WTC11 (cell line): ENCODE data around the gene ILF2. TPM values are rescaled to one million over a fixed set of nuclear protein-coding genes. Genes with fewer than 3 reads are reported as not detected.

Experiments
- AR ChIP-seq: fragments of 250-450 bp; sonication (Bioruptor Pico); IDR thresholded peaks from 2 replicates; pipeline ENCODE4 v1.9.0; 2021; ENCODE audit warnings: mild to moderate bottlenecking
- ARID4B ChIP-seq: sonication (generic); formaldehyde crosslinking; IDR thresholded peaks from 2 replicates; pipeline ENCODE4 v1.8.0; 2023; ENCODE audit warnings: missing genetic modification reagents, mild to moderate bottlenecking, borderline replicate concordance
- ATF1 ChIP-seq: sonication (generic); formaldehyde crosslinking; IDR thresholded peaks from 2 replicates; pipeline ENCODE4 v1.8.1; 2023; ENCODE audit warnings: mild to moderate bottlenecking, moderate library complexity, missing genetic modification reagents
- ATF3 ChIP-seq: sonication (generic); formaldehyde crosslinking; conservative IDR thresholded peaks from 2 replicates; pipeline ENCODE4 v1.8.1; 2022; ENCODE audit warnings: mild to moderate bottlenecking, missing genetic modification reagents
- CBFB ChIP-seq: sonication (generic); formaldehyde crosslinking; IDR thresholded peaks from 2 replicates; pipeline ENCODE4 v1.8.1; 2022; ENCODE audit warnings: mild to moderate bottlenecking, low read depth, missing genetic modification reagents
- E2F5 ChIP-seq: sonication (generic); formaldehyde crosslinking; IDR thresholded peaks from 2 replicates; pipeline ENCODE4 v1.8.1; 2022; ENCODE audit warnings: mild to moderate bottlenecking, moderate library complexity, missing genetic modification reagents
- ETV6 ChIP-seq: sonication (generic); formaldehyde crosslinking; IDR thresholded peaks from 2 replicates; pipeline ENCODE4 v1.8.1; 2022; ENCODE audit warnings: mild to moderate bottlenecking, missing genetic modification reagents
- FOXJ3 ChIP-seq: sonication (generic); formaldehyde crosslinking; IDR thresholded peaks from 2 replicates; pipeline ENCODE4 v1.9.0; 2021; ENCODE audit warnings: missing genetic modification reagents, mild to moderate bottlenecking, borderline replicate concordance
- FOXP1 ChIP-seq: sonication (generic); formaldehyde crosslinking; IDR thresholded peaks from 2 replicates; pipeline ENCODE4 v1.8.0; 2022; ENCODE audit warnings: missing genetic modification reagents, mild to moderate bottlenecking, moderate library complexity, borderline replicate concordance
- HMGA2 ChIP-seq: fragments of 250-450 bp; sonication (Bioruptor Pico); IDR thresholded peaks from 2 replicates; pipeline ENCODE4 v1.4.0; 2021; ENCODE audit warnings: mild to moderate bottlenecking, moderate library complexity
- MXD4 ChIP-seq: fragments of 250-450 bp; sonication (Bioruptor Pico); IDR thresholded peaks from 2 replicates; pipeline ENCODE4 v1.8.0; 2021; ENCODE audit warnings: mild to moderate bottlenecking, moderate library complexity, borderline replicate concordance
- MYBL2 ChIP-seq: sonication (generic); formaldehyde crosslinking; IDR thresholded peaks from 2 replicates; pipeline ENCODE4 v1.8.1; 2023; ENCODE audit warnings: mild to moderate bottlenecking, moderate library complexity, missing genetic modification reagents
- PRRX2 ChIP-seq: fragments of 250-450 bp; sonication (Bioruptor Pico); IDR thresholded peaks from 2 replicates; pipeline ENCODE4 v1.8.0; 2021; ENCODE audit warnings: mild to moderate bottlenecking
- SMAD4 ChIP-seq: sonication (generic); formaldehyde crosslinking; IDR thresholded peaks from 2 replicates; pipeline ENCODE4 v1.8.0; 2022; ENCODE audit warnings: mild to moderate bottlenecking, missing genetic modification reagents
- SP1 ChIP-seq: sonication (generic); formaldehyde crosslinking; conservative IDR thresholded peaks from 2 replicates; pipeline ENCODE4 v1.8.1; 2022; ENCODE audit warnings: missing genetic modification reagents
- TP53 ChIP-seq: sonication (generic); formaldehyde crosslinking; IDR thresholded peaks from 2 replicates; pipeline ENCODE4 v1.8.1; 2023; ENCODE audit warnings: mild to moderate bottlenecking, missing genetic modification reagents
- USF2 ChIP-seq: sonication (generic); formaldehyde crosslinking; IDR thresholded peaks from 2 replicates; pipeline ENCODE4 v1.8.1; 2023; ENCODE audit warnings: mild to moderate bottlenecking, missing genetic modification reagents, moderate library complexity
- ZNF219 ChIP-seq: sonication (generic); formaldehyde crosslinking; IDR thresholded peaks from 2 replicates; pipeline ENCODE4 v1.8.0; 2023; ENCODE audit warnings: missing genetic modification reagents, mild to moderate bottlenecking, borderline replicate concordance
- ZNF512 ChIP-seq: sonication (generic); formaldehyde crosslinking; IDR thresholded peaks from 2 replicates; pipeline ENCODE4 v1.8.1; 2022; ENCODE audit warnings: missing genetic modification reagents, borderline replicate concordance
- total RNA-seq: library from RNA; stranded (reverse); gene quantifications from 3 replicates; pipeline ENCODE4 v1.2.3, GENCODE V29; 2021

Gene ILF2
- total RNA-seq, 1 experiment from 2014 or later = 337 TPM

- TF ChIP-seq E2F5 (CRISPR knock-in tag) (peak; percentile 89), ATF3 (CRISPR knock-in tag) (peak; percentile 52; the same call in 1 of the 2 replicates), ETV6 (CRISPR knock-in tag) (peak; percentile 64; the same call in 1 of the 2 replicates), FOXJ3 (no peak), ARID4B (CRISPR knock-in tag) (peak; percentile 78), TP53 (CRISPR knock-in tag) (0 out of 2 replicates have a peak, but pooled peaks have one; percentile 28), MXD4 (no peak), ZNF512 (CRISPR knock-in tag) (no peak), USF2 (CRISPR knock-in tag) (peak; percentile 19; the same call in 1 of the 2 replicates), SP1 (CRISPR knock-in tag) (peak; percentile 88), PRRX2 (CRISPR knock-in tag) (no peak), AR (0 out of 2 replicates have a peak, but pooled peaks have one; percentile 65), ATF1 (no peak), HMGA2 (no peak), SMAD4 (CRISPR knock-in tag) (0 out of 2 replicates have a peak, but pooled peaks have one; percentile 14), FOXP1 (CRISPR knock-in tag) (peak; percentile 87), MYBL2 (CRISPR knock-in tag) (peak; percentile 87), ZNF219 (0 out of 2 replicates have a peak, but pooled peaks have one; percentile 47), CBFB (CRISPR knock-in tag) (no peak)
Measured at GRCh38 chr1:153633754-153634665, 36.8 kb downstream of the ILF2 start, which contains the start of gene CHTOP (continued).
